Panc1 (cell line): ENCODE results near the gene KNDC1.

Experiments used
- POLR2AphosphoS5 ChIP-seq: IDR thresholded peaks from 2 replicates; pipeline ENCODE4 v1.6.1; 2012; ENCODE audit warnings: mild to moderate bottlenecking, low read depth, low read length, moderate library complexity
- SIN3A ChIP-seq: IDR thresholded peaks from 2 replicates; pipeline ENCODE4 v1.6.1; 2012; ENCODE audit warnings: low read depth, mild to moderate bottlenecking, low read length, moderate library complexity, borderline replicate concordance; ENCODE audit not compliant: insufficient read depth
- TCF7L2 ChIP-seq: IDR thresholded peaks from 2 replicates; pipeline ENCODE4 v1.6.1; 2011; ENCODE audit warnings: mild to moderate bottlenecking, low read depth, low read length, inconsistent platforms
- TF ChIP-seq, protein P1 (sequence below): fragments of 450-650 bp; IDR thresholded peaks from 2 replicates; pipeline ENCODE4 v1.5.1; 2017; ENCODE audit warnings: mild to moderate bottlenecking

- TF ChIP-seq, protein P1, sequence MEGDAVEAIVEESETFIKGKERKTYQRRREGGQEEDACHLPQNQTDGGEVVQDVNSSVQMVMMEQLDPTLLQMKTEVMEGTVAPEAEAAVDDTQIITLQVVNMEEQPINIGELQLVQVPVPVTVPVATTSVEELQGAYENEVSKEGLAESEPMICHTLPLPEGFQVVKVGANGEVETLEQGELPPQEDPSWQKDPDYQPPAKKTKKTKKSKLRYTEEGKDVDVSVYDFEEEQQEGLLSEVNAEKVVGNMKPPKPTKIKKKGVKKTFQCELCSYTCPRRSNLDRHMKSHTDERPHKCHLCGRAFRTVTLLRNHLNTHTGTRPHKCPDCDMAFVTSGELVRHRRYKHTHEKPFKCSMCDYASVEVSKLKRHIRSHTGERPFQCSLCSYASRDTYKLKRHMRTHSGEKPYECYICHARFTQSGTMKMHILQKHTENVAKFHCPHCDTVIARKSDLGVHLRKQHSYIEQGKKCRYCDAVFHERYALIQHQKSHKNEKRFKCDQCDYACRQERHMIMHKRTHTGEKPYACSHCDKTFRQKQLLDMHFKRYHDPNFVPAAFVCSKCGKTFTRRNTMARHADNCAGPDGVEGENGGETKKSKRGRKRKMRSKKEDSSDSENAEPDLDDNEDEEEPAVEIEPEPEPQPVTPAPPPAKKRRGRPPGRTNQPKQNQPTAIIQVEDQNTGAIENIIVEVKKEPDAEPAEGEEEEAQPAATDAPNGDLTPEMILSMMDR: no peak
- no peak for TF ChIP-seq TCF7L2
- TF ChIP-seq POLR2AphosphoS5: no peak
- TF ChIP-seq SIN3A: no peak
Observed at GRCh38 chr10:133154411-133154810, 5.6 kb upstream of the KNDC1 start.
